SKM-1 treated with dmso at 0.1 percent for 144 hours (cell line): Measurements from ENCODE around the gene SUDS3.
"Not testable (repeated sequence)": the region's sequence is repeated elsewhere in the genome, so short reads cannot be mapped to it uniquely, and the experiment has no call there.

Experiments used
- DNase-seq: peaks from one replicate; lab custom pipeline; 2025; ENCODE audit not compliant: unreplicated experiment; lab: John Stamatoyannopoulos, UW

SUDS3 gene

DNA sequence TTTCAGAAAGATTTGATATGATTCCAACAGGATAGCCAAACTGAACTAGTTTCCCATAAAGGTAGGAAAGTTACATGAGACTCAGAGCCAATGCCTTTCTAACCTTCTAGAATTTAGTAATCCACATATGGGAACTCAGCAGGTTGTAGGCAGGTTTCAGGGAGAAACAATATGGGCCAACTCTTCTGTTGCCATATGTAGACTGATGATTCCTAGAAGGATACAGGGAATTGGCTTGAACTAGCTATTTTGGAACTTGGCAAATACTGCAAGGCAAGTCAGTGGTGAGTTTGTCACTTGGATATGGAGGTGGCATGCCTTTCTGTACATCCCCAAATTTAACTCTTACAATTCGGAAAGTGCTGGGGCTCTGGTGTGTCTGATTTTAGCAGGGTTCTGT lies 15.5 kb downstream of the SUDS3 start:
- DNase-seq, result no peak

GRCh38 chr12:118397708-118398440 lies 21.5 kb downstream of the SUDS3 start:
- DNase-seq, result no peak

DNA sequence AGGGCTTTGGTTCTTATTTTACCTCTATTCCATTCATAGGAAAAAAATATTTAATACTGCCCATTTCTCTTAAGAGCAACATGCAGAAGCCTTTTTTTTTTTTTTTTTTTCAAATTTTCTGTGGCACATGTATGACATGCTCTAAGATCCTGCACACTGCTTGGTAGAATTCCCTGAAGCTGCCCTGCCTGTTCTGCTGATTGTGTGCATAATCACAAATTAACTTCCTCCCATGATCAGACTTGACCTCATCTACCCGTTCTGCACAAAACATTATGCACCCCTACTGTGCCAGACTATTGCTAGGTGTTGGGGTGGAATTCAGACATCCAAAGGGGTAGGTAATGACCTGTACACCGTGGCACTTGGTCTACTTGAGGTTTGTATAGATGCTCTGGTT lies 22.2 kb downstream of the SUDS3 start:
- no peak for DNase-seq

- DNase-seq, result peak; percentile 39
Observed at GRCh38 chr12:118398940-118399339, 22.6 kb downstream of the SUDS3 start.

DNA sequence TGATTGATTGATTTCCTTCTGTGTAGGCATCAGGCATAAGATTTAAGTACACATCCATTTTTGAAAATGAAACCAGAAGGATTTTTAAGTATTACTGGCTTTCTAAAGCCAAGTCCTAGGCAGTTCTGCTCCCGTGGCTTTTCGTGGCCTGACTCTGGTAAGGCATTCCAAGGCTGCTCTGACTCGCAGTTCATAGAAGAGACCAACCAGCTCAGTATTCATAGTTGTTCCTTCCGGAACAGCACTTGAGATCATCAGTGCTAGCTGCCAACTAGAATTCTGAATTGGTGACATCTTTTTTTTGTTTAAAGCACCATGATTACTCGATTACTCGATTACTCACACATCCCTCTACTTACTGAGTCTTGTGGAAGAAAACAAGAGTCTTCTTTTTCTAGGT lies 25.9 kb downstream of the SUDS3 start:
- DNase-seq, result no peak

DNA sequence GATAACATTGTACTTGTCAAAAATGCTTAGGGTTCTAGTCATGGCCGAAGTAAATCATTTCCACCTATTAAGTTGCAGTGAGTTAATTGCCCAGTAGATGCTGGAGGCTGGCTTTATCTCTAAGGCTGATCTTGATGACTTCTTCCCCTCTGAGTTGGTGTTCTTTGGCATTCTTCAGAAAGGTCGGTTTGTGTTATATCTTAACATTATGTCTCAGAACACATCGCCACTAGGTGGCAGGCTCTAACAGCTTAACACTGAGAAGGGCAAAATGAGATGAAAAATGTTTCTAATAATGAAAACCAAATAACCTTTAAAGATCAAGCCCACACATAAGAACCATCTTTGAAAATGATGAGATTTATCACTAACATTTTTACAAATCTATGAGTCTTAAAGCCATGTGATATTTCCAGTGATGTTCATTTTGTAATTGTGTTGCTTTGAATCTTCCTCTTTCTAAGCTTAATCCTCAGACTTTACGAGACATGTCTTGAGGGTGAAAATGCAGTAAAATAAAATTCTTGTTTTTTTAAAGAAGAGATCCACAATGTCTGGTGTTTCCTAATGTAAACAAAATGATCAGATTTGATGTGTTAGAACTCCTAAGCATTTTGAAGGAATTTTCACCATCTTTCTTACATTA lies 28.6 kb downstream of the SUDS3 start:
- DNase-seq, result no peak

GRCh38 chr12:118408241-118408640 lies 31.9 kb downstream of the SUDS3 start:
- DNase-seq, result not testable (repeated sequence)

DNA sequence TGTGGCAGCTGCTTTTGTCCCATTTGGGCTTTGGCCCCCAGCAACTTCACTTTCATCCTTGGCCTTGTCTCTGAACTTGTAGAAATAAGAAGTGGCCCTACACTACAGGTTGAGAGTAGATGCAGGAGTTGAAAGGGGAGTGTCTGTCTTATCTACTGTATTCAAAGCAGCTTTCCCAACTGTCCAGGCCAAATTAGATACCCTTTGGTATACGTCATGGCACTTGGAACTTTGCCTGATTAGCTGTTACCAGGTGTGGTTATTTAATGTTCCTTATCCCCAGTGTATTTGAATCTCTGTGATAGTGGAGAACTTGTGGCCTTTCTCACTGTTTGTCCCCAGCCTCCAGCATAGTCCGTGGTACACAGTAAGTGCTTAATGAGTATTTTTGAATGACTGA lies 33.5 kb downstream of the SUDS3 start:
- DNase-seq, result no peak

DNA sequence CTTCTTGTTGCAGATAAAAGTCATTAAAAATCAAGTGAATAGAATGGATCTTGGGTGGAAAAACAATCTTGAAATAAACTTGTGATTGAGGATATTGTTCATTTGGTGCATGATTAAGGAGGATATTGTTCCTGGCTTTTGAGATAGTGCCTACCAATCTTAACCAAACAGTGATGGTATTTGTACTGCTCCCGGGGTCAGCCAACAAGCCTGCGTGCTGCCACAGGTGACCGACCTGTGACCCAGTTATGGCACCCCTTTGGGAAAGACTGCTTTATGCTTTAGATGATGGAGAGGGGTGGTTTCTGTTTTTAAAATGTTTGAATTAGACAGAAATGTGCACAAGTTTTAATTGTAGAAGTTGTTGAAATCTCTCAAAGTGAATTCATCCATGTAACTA lies 41.6 kb downstream of the SUDS3 start:
- no peak for DNase-seq

GRCh38 chr12:118418385-118419057 lies 42.2 kb downstream of the SUDS3 start:
- DNase-seq, result no peak

DNA sequence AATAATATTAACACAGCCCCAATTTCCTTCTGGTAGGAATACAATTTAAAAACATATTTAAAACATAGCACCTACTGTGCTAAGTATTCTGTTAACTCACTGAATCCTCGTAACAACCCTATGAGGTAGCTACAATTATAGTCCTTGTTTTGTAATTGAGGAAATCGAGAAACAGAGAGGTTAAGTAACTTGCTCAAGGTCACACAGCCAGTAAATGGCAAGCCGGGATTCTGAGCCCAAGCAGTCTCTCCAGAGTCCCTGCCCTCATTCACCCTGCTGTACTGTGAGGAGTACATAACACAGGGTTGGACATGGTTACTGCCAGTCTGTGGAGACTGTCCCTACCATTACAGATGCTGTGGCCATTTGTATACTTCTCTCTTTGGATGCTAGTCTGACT lies 44.3 kb downstream of the SUDS3 start:
- DNase-seq, result no peak

DNA sequence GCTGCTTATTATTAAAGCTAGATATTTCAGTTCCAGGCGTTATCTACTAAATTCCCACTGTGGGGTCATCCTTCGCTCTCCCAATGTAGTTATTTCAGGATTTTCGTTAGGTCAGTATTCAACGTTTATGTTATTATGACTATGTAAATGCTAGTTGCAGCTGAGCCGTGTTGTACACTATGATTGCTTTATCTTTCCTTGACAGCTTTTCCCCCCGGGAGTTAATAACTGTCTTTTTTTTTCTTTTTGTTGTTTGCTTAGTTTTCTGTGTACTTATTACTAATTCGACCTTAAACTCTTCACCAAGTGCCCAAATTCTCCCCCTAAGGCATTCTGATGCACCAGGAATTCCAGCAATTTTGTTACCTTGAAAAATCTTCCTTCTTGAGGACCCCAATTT lies 48.5 kb downstream of the SUDS3 start:
- no peak for DNase-seq

- no peak for DNase-seq
Observed at GRCh38 chr12:118425364-118425763, 49.0 kb downstream of the SUDS3 start.

- no peak for DNase-seq
Observed at GRCh38 chr12:118427819-118428218, 51.5 kb downstream of the SUDS3 start.

- no peak for DNase-seq
Observed at GRCh38 chr12:118428643-118429042, 52.3 kb downstream of the SUDS3 start.

- no peak for DNase-seq
Observed at GRCh38 chr12:118429688-118430383, 53.5 kb downstream of the SUDS3 start.

GRCh38 chr12:118430516-118430915 lies 54.2 kb downstream of the SUDS3 start:
- no peak for DNase-seq

- DNase-seq, result no peak
Observed at GRCh38 chr12:118432812-118433545, 56.6 kb downstream of the SUDS3 start.

- no peak for DNase-seq
Observed at GRCh38 chr12:118436002-118436730, 59.8 kb downstream of the SUDS3 start.

- no peak for DNase-seq
Observed at GRCh38 chr12:118436986-118437385, 60.6 kb downstream of the SUDS3 start.
